HG03558 (cell line): ENCODE data around the gene MOSPD2.

Experiments used
- ATAC-seq: cut with Tn5 transposase; IDR thresholded peaks from one replicate; pipeline ENCODE4 v1.9.1; 2021; ENCODE audit warnings: moderate number of reproducible peaks; ENCODE audit not compliant: unreplicated experiment; ENCODE audit errors: extremely low read depth

The MOSPD2 gene

GRCh38 chrX:14872851-14873675 lies at the start of gene MOSPD2, which contains the start of gene FANCB:
TSS of gene MOSPD2 (plus strand) at chrX:14873421. CDS start at chrX:14873529, 108 bp downstream.
TSS of gene FANCB (minus strand) at chrX:14873069. CDS start at chrX:14865510, 7,559 bp downstream.
- peak; percentile 93 for ATAC-seq

DNA sequence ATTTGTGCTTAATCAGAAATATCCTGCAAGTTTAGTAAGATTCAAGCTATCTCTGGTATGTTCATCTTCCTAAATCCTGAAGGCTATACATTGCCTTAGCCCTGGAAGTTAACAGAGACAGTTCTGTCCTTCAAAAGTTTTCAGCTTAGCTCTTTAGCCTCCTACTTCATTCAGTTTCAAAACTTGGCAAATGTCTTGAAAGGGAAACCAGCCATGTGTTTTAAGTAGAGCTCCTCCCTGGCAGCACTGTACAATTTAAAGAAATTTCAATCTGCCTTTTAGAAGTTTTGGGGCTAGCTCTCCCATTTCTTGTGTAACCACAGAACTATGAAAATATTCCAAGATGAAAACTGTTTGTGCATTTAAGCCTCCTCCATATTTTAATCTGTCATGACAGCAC lies 47.4 kb upstream of the MOSPD2 start:
- no peak for ATAC-seq

GRCh38 chrX:14826319-14826718 lies 46.9 kb upstream of the MOSPD2 start:
- no peak for ATAC-seq

GRCh38 chrX:14829643-14830042 lies 43.6 kb upstream of the MOSPD2 start:
- no peak for ATAC-seq

- ATAC-seq, result no peak
Observed at GRCh38 chrX:14832151-14832550, 41.1 kb upstream of the MOSPD2 start.

DNA sequence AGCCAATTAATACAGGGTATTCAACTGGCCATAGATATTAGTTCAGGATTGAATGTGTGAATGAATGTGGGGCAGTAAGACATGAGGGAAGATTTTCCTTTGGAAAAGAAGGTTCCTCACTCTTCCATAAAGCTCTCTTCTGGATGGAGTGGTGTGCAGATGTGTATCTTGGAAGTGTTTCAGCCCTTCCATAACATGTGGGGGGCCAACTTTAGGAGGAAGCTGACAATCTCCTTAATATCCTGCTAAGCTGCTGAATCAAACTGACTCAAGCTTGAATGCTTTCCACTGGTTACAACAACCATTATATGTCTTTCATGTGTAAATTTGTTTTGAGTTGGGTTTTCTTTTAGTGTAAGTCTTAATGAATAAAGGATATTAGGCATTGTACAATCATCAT lies 40.6 kb upstream of the MOSPD2 start:
- ATAC-seq, result no peak

- ATAC-seq, result no peak
Observed at GRCh38 chrX:14837155-14837554, 36.1 kb upstream of the MOSPD2 start.

DNA sequence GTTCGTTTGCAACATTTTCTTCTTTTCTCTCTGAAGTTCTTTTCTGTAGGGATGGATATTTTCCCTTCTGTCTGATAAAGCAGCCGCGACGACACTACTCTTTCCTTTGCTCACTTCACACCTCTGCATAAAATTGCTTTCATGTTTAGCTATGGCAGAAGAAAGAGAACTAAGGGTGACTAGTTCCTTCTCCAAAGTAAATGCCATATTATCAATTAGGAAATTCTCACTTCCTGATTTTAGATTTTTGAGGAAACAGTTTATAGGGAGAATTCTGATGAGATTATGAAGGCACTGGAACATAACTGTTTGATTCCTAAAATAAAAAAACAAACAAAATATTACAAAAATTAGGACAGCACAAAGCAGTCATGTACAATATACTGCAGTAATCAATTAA lies 29.6 kb upstream of the MOSPD2 start:
- ATAC-seq, result no peak

- ATAC-seq, result no peak
Observed at GRCh38 chrX:14851526-14851925, 21.7 kb upstream of the MOSPD2 start.

DNA sequence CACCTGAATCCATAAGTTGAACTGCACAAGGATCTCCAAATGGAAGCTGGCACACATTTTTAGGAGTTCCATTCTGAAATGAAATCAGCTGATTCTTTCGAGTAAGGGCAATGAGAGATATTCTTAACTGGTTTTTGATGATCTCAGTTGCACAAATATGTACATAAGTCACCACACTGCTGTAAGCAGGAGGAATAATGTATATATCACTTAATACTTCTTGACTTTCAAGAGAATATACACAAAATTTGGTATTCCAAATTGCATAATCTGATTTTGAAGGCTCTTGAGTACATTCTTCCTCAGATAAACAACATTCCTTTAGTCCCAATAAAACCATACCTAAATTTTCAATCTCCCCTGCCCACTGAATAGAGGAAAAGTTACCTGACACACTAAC lies 8.6 kb upstream of the MOSPD2 start:
- no peak for ATAC-seq

DNA sequence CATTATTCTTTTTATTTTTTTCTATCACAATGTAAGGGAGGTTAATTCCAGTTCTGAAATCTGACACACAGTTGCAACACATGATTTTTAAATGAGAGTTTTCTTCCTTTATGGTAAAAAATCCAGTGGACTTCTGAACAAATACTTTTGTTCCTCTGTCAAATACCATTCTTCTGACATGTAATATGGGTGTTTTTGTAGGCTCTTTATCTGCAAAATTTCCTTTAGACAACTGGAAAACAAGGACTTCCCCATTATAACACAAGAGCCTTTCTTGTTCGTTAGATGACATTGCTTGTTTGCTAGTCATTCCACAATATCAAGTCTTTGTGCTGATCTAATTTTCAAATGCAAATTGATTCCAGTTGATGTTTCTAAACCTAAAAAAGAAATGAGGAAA lies 8.0 kb upstream of the MOSPD2 start:
- ATAC-seq, result no peak

- ATAC-seq, result no peak
Observed at GRCh38 chrX:14871767-14872166, 1.5 kb upstream of the MOSPD2 start.

DNA sequence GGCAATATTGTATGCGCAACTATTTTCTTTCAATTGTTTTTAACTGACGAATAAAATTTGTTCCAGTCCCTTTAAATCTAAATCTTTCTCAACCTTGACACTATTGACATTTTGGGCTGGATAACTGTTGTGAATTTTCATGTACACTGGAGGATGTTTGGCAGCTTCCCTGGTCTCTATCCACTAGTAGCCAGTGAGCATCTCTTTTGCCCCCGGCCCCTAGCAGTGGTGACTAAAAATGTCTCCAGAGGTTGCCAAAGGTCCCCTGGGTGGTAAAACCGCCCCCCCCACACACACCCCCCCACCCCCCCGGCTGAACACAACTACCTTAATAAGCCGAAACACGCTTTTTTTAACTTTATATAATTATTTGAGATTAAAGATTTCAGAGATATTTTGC lies 866 bp upstream of the MOSPD2 start:
- no peak for ATAC-seq

GRCh38 chrX:14873676-14874049 lies 442 bp downstream of the MOSPD2 start:
- ATAC-seq, result no peak

GRCh38 chrX:14875624-14876023 lies 2.4 kb downstream of the MOSPD2 start:
- no peak for ATAC-seq

- ATAC-seq, result no peak
Observed at GRCh38 chrX:14883826-14884225, 10.6 kb downstream of the MOSPD2 start.

GRCh38 chrX:14884714-14885113 lies 11.5 kb downstream of the MOSPD2 start:
- ATAC-seq, result no peak

GRCh38 chrX:14886252-14886651 lies 13.0 kb downstream of the MOSPD2 start:
- ATAC-seq, result no peak

- ATAC-seq, result no peak
Observed at GRCh38 chrX:14896273-14896672, 23.1 kb downstream of the MOSPD2 start.

DNA sequence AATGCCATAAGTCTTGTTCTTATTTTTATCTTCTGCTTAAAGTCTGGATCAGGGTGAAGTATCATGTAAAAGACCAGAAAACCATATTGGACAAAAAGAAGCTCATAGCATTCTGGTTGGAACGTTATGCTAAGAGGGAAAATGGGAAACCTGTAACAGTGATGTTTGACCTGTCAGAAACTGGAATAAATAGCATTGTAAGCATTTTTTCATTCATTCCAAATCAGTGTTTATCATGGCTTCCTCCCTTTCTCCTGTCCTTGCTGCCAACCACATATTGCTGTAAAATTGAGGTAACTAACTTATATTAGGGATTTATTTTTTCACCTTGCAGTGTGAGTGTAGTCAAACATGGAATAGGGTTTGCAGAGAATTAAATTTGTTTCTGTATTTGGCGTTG lies 23.8 kb downstream of the MOSPD2 start:
- no peak for ATAC-seq

DNA sequence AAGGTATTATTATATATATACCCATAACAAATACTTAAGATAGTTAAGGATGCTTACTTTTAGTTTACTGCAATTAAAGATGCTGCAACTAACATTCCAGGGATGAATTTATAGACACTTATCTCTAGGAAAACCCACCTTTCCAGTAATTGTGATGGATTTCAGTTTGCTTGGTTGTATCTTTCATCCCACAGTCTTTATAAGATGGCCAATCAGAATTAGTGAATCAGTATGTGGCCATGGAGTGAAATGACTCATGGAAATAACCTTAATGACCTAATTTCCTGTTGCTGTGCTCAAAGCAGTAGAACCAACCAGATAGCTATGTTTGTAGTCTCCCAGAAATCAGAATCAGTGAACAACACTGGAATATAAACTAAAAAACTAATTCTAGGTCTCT lies 26.4 kb downstream of the MOSPD2 start:
- peak; percentile 81 for ATAC-seq

DNA sequence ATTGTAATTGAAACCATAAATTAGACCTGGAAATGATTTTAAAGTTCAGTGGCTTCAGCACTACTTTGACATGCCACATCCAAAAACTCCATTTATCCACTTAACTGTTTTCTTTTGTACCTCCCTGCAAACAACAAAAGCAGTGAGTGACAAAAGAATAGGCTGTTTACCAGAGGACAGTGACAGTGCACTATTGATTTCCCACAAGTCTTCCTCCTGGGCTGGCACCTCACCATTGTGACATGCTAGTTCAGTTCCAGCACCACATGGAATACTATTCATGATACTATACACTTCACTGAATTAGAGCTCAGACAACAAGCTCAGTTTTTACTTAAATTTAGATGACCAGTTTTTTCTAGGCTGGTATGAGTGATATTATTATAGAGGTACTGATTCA lies 29.3 kb downstream of the MOSPD2 start:
- ATAC-seq, result no peak
